CD4-positive, alpha-beta T cell treated with Interleukin-17A for 1 hour (primary cell): ENCODE data around the gene CHN2.

Source experiments
- DNase-seq: peaks from one replicate; pipeline ENCODE4 v3.0.0-alpha.2; 2020

CHN2 gene

DNA sequence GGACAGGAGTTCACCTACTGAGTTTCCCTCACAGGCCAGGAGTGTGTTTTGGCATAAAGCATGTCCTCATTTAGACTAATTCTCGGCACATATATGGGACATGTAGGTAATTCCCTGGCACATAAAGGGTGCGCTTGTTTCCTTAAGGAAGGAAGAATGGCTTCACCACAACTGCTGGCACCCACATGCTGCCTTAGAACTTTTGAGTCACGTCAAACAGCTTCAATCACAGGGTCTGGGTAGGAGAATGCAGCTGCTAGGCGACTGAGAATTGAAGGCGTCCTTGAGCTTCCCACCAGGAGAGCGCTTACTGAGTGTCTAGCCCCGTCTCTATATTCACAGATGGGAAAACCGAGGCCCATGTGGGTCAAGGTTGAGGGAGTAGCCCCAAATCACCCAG, 146.1 kb downstream of the CHN2 start:
- no peak for DNase-seq

DNA sequence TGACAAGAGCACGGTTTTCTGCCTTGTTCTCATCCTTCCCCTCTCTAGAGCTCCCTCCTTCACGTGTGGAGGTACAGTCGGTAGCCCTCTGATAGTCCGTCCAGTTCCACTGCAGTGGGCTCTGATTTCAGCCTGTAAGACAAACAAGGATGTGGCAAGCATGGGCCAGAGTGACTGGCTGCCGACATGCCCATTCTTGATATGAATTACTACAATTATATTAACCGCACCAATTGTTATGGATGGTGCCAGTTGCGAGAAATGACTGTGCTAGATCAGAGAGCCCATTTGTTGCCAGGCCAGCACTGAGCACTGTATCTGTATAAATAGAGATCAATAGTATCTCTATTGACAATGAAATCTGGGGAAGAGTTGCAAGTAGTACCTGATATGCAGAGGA, 146.6 kb downstream of the CHN2 start:
- no peak for DNase-seq

DNA sequence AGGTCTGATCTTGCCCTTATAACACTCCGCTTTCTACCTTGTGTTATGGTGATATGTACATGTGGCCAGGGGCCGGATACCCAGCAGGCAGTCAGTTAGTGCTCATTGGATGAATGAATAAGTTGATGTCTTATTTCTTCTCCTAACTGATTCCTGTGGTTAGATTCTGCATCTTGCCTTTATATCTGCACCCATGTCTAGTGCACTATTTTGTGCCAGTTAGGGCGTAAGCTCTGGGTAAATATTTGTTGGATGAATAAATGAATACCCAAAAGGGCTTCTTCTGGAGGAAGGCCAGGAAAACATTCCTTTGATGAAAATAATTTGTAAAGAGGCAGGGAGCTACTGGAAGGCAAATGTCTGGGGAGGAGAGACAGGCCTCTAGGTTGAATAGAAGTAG, 148.2 kb downstream of the CHN2 start:
- DNase-seq = no peak

DNA sequence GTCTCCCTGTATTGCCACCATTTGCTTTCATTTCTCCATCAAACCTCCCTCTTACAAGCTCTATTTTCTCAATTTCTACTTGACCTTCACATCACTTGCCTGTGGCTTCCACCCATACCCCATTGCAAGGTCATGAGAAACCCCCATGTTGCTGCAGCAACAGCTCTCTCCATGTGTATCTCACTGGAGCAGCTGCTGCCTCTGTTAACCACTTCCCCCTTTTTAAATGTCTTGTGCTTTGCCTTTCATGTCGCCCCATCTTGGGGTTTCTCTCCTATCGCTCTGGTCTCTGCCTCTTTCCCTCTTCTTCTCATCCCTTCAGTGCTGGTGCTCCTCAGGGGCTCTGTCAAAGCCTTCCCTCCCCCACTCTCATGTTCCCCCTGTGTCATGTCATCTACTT, 148.8 kb downstream of the CHN2 start:
- peak; percentile 19 for DNase-seq

DNA sequence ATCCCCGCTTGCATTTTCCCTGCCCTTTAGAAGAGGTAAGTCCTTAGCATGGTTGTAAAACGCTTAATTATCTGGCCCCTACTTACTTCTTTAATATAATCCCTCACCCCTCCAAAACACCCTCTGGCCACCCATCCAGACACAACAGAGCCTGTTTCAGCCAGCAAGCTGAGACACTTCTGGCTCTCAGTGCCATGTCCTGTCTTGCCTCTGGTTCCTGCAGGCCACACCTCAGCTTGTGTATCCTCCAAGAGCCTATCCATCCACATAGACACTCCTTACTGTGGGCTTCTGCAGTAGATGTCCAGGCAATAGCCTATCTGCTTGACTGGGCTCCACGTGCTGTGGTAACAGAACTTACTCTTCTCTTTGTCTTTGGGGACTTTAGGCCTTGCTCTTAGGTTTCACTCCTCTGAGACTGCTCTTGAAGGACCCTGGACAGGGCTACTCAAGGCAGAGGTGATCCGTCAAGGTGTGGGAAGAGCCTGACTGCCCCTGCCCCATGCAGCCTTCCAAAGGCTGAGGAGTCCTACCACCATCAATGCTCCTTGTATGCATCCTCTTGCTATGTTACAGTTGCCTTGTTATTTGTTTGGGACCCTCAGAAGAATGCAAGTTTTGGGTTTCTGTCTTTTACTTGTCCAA, 149.9 kb downstream of the CHN2 start:
- no peak for DNase-seq

DNA sequence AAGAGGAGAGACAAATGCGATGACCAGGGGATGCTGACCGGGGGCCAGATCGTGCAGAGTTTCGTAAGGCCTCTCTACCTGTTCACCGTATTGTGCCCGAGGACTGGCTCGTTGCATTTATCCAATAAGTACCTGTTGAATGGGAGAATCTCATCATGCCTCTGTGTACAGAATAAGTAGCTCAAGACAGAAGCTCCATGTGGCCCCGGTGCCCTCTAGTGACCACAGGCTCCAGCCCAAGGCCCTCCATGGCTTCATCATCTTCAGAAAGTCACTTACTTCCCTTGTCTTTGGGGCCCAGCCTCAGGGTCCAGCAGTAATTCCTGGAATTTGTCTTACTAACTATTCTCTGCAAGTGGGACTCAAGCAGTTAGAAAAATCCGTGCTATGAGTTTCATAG, 151.0 kb downstream of the CHN2 start:
- DNase-seq = peak; percentile 25

DNA sequence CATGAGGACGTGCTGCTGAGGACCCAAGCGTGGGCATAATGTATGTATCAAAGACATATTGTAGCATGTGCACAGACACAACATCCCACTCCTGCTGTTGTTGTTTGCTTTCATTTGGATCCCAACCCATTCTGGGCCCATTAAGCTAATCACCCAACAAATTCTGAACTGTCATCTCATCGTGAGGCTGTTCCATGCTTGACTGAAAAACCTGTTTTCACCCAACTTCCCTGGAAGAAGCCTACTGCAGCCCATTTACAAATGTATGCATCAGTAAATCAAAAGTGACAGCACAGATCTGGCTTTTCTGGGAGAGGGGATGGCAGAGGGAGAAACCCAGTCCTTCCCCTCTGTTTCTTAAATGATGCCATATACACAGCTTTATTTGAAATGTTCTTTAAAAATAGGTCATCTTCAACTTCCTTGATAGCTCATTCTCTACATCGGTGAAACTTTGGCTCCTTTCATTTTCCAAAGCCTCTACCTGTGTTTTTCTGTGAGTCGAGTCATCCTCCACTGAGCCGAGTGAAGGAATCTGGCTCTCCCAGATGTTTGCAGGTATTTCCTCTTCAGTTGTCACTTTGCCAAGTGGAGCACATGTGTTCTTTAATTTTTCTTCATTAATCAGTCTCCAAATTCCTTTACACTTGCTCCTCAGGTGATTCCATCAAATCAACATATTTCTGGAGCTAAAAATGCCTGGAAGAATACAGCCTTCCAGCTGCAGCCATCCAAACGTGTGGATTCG, 151.8 kb downstream of the CHN2 start:
- DNase-seq = no peak

DNA sequence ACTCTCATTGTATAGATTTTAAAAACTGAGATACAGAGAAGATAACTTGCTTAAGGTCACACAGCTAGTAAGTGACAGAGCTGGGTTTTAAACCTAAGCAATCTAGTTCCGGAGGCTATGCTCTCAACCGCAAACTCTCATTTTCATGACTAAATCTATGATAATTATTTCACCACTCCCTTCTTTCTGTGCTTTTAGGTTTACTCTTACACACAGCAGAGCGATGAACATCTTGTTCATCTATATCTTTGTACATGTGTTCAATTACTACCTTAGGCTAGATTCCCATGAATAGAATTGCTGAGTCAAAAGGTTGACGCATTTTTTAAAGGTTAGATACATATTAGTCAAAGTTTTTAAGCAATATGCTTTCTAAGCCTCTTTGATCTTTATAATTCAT, 154.8 kb downstream of the CHN2 start:
- no peak for DNase-seq

DNA sequence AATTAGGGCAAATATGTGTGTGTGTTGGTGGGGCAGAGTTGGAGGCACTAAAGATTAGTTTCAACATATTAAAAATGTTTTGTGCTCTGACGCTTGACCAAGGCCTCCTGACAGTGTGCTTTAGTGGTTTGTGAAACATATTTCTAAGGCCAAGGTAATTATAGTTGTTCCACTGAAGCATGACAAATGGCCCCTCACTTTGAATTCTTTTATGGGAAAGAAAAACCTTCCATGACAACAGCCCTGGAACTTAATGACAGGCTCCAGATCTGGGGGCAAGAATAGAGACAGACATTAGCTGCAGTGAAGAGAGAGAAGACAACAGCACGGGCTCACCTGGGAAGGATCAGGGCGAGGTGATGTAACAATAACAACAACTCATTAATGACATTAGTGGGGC, 155.8 kb downstream of the CHN2 start:
- no peak for DNase-seq

DNA sequence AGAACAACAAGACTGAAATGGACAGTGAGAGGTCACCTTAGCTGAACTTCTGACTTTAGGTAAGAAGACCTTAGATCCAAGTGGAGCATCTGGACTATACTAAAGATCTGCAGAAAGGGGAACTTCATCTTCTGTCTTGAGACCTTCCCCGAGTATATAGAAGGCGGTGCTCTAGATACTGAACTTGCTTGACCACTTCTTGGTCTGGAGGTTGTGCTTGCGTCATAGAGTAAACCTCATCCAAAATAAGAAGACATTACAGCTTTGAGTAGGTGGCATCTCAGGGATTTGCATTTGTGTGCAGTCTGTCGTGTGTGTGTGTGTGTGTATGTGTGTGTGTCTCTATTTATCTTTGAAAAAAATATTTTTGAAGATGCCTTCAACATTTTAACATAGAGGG, 157.5 kb downstream of the CHN2 start:
- no peak for DNase-seq

DNA sequence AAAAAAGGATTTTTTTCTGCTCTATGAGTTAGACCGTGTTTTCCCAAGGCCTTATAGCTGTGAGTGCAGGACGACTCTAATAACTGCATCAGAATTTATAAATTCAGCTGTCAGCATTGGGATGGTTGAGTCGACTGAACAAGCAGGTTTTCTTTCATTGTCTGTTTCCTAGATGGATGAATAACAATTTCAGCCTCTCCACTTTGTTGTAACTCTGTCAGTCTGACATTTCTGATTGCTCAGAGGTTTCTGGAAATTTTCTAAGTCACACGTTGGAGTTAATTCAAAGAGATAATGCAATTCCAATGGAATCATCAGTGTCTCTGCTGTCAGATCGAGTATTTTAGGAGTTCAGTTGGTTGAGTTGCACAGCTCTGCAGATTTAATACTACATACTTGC, 159.2 kb downstream of the CHN2 start:
- no peak for DNase-seq

DNA sequence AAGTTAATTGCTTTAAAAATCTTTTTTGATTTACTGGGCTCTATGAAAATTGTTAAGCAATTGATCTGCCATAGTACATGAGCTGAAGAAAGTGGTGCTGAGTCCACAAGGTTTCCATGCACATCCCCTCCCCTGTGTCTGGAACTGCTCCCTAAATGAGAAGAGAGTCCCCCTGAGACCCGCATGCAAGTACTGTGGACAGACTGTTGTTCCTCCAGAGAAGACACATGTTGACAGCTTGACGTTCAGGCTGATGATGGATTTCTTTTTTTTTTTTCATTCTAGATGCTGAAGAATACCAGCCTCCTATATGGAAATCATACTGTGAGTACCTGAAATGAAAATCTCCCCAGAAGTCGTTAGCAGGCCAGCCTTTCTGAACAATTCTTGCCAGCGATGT, 159.8 kb downstream of the CHN2 start:
- no peak for DNase-seq

DNA sequence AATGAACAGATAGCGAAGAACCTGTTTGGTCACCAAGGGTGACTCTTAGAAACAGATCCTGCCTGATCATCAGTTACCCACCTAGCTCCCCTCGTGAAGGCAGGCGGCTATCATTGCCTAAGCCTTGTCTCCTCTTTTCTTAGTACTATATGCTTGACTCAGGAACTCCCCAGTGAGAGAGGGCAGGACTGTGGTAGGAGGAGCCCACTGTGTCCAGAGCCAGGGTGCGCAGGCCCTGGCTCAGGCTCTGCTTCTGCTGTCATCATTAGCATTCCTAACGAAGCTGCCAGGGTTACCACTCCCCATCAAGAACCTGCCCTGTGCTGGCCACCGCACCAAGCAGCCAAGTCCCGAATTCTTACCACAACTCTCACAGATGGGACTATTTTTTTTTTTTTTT, 160.8 kb downstream of the CHN2 start:
- no peak for DNase-seq

DNA sequence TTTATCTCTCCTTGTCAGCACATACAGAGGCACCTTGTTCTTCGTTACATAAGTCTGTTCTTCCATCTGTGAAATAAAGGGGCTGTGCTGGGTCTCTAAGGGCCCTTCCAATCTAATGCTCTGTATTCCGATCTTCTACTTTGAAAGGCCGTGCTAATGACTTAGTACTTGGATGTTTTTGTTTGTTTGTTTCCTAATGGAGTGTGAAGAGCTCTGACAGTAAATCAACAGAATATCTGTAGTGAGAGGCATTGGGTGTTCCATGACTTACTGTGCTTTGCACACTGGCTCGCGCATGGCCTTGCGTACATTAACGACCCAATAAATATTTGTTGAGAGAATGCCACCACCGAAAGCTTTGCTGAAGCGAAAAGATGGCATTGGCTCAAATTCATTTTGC, 162.1 kb downstream of the CHN2 start:
- DNase-seq = no peak

DNA sequence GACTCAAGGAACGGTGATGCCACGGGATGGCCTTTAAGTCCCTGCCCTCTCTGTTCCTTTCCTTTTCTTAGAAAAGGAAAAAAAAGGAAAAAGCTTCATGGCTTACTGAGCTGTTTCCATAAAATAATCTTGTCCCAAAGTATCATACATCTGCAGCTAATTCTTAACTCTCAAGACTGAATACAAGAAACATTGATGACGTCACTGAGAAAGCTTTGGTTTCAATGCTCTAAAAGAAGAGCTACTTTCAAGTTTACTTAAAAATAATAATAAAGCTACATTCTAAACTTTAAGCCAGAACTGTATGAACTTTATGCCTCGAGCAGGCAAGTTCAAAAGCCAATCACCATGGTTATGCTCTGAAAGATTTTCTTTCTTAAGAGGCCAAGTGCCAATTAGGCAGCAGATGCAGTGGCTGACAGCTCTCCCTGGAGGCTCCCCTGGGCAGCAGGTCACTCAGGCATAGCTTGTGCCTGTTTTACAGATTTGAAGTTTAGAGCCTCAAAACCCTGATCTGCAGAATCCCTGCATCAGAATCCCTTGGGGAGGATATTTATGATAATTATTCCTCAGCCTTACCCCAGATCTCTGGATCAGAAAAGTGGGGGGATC, 165.0 kb downstream of the CHN2 start:
- DNase-seq = no peak

DNA sequence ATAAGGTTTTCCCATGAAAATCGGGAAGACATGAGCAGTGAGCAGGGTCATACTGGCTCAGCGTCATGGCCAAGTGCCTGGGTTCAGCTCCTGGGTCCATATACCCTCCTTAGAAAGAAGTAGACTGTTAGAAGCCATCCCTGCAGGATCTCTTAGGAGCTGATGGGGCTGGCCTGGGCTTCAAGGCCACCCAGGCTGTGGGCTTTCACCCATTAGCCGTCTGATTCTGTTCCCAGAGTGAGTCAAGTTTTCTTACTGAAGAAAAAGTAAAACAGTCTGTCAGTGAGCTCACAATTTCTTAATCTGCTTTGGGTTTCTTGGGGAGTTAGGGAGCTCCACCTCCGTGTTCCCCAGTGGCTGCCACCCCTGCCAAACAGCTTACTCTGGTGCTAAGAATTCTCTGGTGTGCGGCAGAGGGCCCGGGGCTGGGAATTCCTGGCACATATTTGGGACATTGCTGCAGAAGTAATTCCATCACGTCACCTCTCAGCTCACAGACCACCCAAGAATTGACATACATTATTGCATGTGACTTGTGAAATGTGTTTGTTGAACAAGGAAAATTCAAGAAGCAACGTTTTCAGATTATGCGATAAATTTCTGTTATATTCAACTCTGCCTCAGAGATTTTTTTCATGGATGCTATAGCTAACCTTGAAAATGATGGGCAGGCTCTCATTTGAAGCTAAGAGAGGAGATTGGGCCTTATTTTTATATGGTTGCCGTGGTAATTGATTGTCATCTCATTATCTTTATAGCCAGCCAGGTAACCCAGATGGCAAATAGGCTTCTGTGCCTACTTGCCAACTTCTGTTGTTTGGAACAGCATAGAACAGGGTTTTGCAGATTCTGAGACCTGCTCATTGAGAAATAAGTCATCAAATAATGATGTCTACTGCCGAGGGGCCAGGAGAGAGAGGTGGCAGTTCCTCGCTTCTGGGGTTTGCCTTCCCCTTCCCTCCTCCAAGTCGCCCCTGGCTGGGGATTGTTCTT, 166.4 kb downstream of the CHN2 start:
- no peak for DNase-seq

DNA sequence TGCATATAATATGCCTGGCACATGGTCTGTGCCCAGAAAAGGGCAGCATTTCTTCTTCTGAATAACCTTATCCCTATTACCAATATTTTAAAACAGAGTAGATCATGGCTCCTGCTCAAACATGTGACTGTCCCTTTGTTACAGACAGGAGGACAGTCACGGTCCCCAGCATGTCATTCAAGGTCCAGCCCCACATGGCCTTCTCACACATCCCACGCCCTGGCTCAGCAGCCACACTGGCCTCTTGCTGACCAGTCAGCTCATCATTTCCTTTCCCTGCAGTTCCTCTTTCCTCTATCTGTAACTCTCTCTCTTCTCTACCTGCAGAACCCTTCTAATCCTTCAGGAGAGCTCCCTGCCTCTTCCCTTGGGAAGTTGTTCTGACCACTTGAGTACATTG, 167.8 kb downstream of the CHN2 start:
- no peak for DNase-seq

DNA sequence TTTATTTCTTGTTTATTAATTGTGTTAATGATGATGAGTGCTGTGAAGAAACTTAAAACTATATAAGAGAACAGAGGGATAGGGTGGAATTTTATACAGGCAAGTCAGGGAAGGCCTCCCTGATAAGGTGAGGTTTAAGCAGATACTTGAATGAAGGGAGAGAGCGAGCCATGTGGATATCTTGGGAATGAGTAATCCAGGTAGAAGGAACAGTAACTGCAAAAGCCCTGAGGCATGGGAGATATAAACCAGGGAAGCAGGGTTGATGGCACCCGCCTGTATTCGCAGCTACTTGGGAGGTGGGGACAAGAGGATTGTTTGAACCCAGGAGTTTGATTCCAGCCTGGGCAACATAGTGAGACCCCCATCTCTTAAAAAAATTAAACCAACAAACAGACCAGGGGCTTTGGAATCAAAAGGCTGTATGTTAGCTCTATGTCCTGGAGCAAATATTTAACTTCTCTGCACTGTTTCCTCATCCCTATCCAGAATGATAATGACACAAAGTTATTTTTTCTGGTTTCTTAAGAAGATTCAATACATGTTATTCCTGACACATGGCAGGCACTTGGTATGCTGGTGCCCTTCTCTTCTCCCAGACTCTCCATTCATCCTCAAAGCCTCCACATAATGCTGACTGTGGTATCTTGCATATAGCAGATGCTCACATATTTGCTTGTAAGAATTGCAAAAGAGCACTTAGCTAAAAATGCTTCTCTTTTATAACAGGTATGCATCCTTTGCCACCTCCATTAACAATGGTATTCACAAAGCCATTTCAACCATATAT, 169.3 kb downstream of the CHN2 start:
- no peak for DNase-seq

DNA sequence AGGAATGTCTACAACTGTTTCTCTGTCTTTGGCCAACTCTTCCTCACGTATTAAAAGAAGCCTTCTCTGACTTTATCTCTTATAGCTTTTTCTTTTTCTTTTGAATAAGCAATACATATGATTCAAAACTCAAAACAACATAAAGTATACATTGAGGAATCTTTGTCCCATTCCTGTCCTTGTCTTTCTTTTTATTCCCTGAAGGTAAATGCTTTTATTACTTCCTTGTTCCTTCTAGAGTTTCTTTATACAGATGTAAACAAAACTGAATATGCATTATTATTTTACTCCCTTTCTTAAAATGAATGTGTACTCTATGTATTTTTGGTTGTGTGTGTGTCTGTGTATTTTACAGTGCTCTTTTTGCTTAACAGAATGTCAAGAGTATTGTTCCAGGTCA, 170.1 kb downstream of the CHN2 start:
- no peak for DNase-seq

DNA sequence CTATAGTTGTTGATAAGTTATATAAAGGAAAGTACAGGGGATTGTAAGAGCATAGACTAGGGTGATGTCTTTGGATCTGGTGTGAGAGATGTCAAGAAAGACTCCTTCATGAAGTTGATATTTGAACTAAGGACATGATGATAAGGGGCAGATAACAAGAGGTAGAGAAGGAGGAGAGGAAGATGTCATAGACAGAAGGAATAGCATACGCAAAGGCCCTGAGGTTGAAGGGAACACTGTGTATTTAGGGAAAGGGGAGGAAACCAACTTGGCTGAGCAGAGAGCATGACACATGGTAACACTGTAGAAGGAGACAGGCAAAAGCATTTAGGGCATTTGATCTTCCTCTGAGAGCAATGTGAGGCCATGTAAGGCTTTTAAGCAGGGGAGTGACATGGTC, 170.8 kb downstream of the CHN2 start:
- DNase-seq = no peak

DNA sequence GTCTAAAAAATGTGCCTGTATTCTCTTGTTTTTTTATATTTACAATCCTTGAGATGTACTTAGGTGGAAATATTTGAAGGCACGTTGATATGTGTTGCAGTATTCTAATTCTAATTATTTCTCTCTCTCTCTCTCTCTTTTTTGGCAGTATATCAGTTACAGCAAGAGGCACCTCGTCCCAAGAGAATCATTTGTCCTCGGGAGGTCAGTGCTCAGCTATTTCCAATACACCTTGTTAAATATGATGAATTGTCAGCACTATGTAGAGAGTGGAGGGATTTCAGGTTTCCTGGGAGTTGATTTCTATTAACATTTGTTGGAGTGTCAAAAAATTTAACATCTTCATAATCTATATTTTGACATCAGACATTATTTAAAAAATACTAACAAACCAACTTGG, 173.2 kb downstream of the CHN2 start:
- no peak for DNase-seq

DNA sequence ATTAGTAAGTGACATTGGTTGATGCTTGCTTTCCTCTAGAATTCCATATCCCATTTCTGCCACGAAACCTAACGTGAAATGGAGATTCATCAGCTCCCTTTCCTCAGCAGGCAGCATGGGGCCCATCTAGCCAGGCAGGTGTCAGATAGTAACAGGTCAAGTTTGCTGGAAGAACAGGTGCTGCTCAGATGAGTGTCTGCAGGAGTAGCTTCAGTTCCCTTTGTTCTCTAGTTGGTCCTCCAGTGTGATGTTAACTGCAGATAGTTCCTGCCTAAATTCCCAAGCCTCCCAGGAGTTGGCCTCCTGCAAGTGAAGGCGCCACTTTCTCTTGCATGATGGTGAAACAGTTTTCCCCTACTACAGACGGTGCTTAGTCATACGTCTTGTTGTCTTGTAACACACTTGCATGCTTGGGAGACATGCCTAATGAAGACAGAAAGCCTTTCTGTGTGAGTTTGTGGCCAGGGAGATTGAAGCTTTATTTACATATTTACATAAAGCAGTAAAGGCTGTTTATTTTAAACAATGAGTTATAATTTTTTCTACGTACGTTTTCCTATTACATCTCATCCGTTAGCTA, 175.4 kb downstream of the CHN2 start:
- no peak for DNase-seq
